Sigmoid colon (tissue), 7 donors: Measurements from ENCODE around the gene KRT31. TPM values are rescaled to one million over a fixed set of nuclear protein-coding genes. Genes with fewer than 3 reads are reported as not detected.
A peak's percentile ranks its signal among the peaks of the same experiment; 100 is the strongest.
"Not testable (repeated sequence)": the region's sequence is repeated elsewhere in the genome, so short reads cannot be mapped to it uniquely, and the experiment has no call there.

Experiments used
- DNase-seq: peaks from one replicate; pipeline ENCODE4 v3.0.0-alpha.2; 2019
- H3K27ac ChIP-seq, 4 donors: fragments of 200-600 bp; sonication (generic); one replicate each; pipeline ENCODE4 v1.5.1; 2016 to 2019; ENCODE audit warnings: mild to moderate bottlenecking in 1 of 4
- H3K27me3 ChIP-seq, 3 donors: fragments of 200-600 bp; sonication (generic); one replicate each; pipeline ENCODE4 v1.5.1; 2019; ENCODE audit warnings: mild to moderate bottlenecking in 1 of 3
- H3K36me3 ChIP-seq, 4 donors: fragments of 200-600 bp; sonication (generic); one replicate each; pipeline ENCODE4 v1.5.1; 2016 to 2019
- H3K4me1 ChIP-seq, 4 donors: fragments of 200-600 bp; sonication (generic); one replicate each; pipeline ENCODE4 v1.5.1; 2017 to 2019
- H3K4me3 ChIP-seq, 4 donors: fragments of 200-600 bp; sonication (generic); one replicate each; pipeline ENCODE4 v1.5.1; 2017 to 2019; ENCODE audit warnings: mild to moderate bottlenecking in 2 of 4, moderate library complexity in 1 of 4
- H3K9me3 ChIP-seq, 4 donors: fragments of 200-600 bp in 3 of 4; sonication (generic) in 3 of 4; one replicate each; pipeline versions ENCODE4 v1.5.1 to v1.6.1; 2013 to 2019
- EP300 ChIP-seq, 4 donors: sonication (generic); formaldehyde crosslinking; IDR thresholded peaks; one replicate each; pipeline ENCODE4 v1.6.1; 2017; ENCODE audit warnings: antibody characterized with exemption in 4 of 4
- POLR2A ChIP-seq, 2 donors: fragments of 450-650 bp; IDR thresholded peaks; one replicate each; pipeline ENCODE4 v1.6.1; 2016; ENCODE audit warnings: antibody characterized with exemption in 2 of 2, mild to moderate bottlenecking in 2 of 2, moderate library complexity in 2 of 2
- POLR2AphosphoS5 ChIP-seq, 4 donors: sonication (generic); formaldehyde crosslinking; IDR thresholded peaks; one replicate each; pipeline ENCODE4 v1.6.1; 2017; ENCODE audit warnings: antibody characterized with exemption in 4 of 4
- WGBS, 2 donors: extraction: QIAGEN DNeasy Blood & Tissue Kit; methylation state at CpG; one replicate each; pipeline ENCODE4 v1.1.7; 2013; 5-methylcytosine and 5-hydroxymethylcytosine counted together
- intact Hi-C: fragments of 100-400 bp; cut with DNase I; formaldehyde crosslinking; loops from one replicate; pipeline ENCODE4 v1.15.1; 2023
- polyA plus RNA-seq, 3 donors: library from polyadenylated mRNA; stranded (reverse); fragments of 200-250 nt; gene quantifications; one replicate each; pipeline ENCODE4 v1.2.3, GENCODE V29; 2013
- total RNA-seq, 4 donors: library from RNA; depleted of rRNA; stranded (reverse); fragments of >200 nt; gene quantifications; one replicate each; pipeline ENCODE4 v1.1.0, GENCODE V29; 2016
- TF ChIP-seq, protein P1 (sequence below), 4 experiments: fragments of 450-650 bp in 3 of 4; fragments of 200-600 bp in 1 of 4; IDR thresholded peaks; one replicate each; pipeline ENCODE4 v1.5.1; 2016 to 2019; ENCODE audit warnings: antibody characterized with exemption in 4 of 4, mild to moderate bottlenecking in 3 of 4, moderate library complexity in 2 of 4
- donor health status: healthy with polysubstance abuse.
- donor health status: Bipolar disorder and iron deficiency.
- donor health status: healthy.

KRT31 gene
- total and polyA plus RNA-seq, 7 donors: not detected

- Histone ChIP-seq H3K4me3 (no peak overlapping the region), H3K27ac (peak overlapping the region in 1 of 4 donors; percentile 20), H3K4me1 (no peaks in the 10 kb centered on the region), H3K36me3 (no peaks in the 10 kb centered on the region), H3K9me3 (no peaks in the 10 kb centered on the region), H3K27me3 (peaks cover 0 to 4% (median 0%) of the 10 kb centered on the region in 3 donors)
- TF ChIP-seq POLR2AphosphoS5 (IDR thresholded peaks at IDR 0.05) (no peak), POLR2A (IDR thresholded peaks at IDR 0.05) (no peak), EP300 (IDR thresholded peaks at IDR 0.05) (no peak)
- TF ChIP-seq, protein P1, sequence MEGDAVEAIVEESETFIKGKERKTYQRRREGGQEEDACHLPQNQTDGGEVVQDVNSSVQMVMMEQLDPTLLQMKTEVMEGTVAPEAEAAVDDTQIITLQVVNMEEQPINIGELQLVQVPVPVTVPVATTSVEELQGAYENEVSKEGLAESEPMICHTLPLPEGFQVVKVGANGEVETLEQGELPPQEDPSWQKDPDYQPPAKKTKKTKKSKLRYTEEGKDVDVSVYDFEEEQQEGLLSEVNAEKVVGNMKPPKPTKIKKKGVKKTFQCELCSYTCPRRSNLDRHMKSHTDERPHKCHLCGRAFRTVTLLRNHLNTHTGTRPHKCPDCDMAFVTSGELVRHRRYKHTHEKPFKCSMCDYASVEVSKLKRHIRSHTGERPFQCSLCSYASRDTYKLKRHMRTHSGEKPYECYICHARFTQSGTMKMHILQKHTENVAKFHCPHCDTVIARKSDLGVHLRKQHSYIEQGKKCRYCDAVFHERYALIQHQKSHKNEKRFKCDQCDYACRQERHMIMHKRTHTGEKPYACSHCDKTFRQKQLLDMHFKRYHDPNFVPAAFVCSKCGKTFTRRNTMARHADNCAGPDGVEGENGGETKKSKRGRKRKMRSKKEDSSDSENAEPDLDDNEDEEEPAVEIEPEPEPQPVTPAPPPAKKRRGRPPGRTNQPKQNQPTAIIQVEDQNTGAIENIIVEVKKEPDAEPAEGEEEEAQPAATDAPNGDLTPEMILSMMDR (IDR thresholded peaks at IDR 0.05): no peak
- no peak for DNase-seq
- 91 to 94% methylated on average over 5 of the region's 5 CpGs for WGBS, 2 donors
- intact Hi-C loops: no loop called here
Observed at GRCh38 chr17:41402161-41402560, 4.8 kb upstream of the KRT31 start.

DNA sequence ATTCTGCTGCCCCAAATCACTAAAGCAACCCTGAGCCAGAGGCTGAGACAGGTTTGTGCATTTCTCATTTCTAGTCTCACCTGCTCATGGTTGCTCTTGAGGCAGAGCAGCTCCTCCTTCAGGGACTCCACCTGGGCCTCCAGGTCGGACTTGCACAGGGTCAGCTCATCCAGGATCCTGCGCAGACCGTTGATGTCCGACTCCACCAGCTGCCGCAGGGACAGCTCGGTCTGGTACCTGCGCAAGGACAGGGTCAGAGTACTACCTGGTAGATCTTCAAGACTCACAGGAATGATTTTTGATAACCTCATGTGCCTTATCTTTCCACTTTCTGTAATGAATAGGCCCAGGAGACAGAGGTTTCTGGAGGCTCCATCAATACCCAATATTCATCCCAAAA, 1.1 kb downstream of the KRT31 start:
- Histone ChIP-seq H3K9me3 (no peaks in the 10 kb centered on the region), H3K27me3 (peaks cover 0 to 4% (median 0%) of the 10 kb centered on the region in 3 donors), H3K4me1 (no peaks in the 10 kb centered on the region), H3K36me3 (no peaks in the 10 kb centered on the region), H3K27ac (no peak overlapping the region), H3K4me3 (no peak overlapping the region)
- intact Hi-C loops: no loop called here
- 88 to 94% methylated on average over 7 of the region's 7 CpGs for WGBS, 2 donors
- TF ChIP-seq, protein P1 (IDR thresholded peaks at IDR 0.05): no peak
- no peak for TF ChIP-seq EP300 (IDR thresholded peaks at IDR 0.05)
- no peak for TF ChIP-seq POLR2A (IDR thresholded peaks at IDR 0.05)
- TF ChIP-seq POLR2AphosphoS5 (IDR thresholded peaks at IDR 0.05): no peak
- no peak for DNase-seq

- H3K27me3 ChIP-seq: peaks cover 0 to 4% (median 0%) of the 10 kb centered on the region in 3 donors
- intact Hi-C loops: no loop called here
- no peaks in the 10 kb centered on the region for H3K4me1 ChIP-seq
- TF ChIP-seq POLR2AphosphoS5 (IDR thresholded peaks at IDR 0.05) (no peak), POLR2A (IDR thresholded peaks at IDR 0.05) (no peak)
- no peak for DNase-seq
- no peak overlapping the region for H3K4me3 ChIP-seq
- 88 to 92% methylated on average over 1 of the region's 1 CpG for WGBS, 2 donors
- no peaks in the 10 kb centered on the region for H3K9me3 ChIP-seq
- H3K36me3 ChIP-seq: no peaks in the 10 kb centered on the region
- H3K27ac ChIP-seq: no peak overlapping the region
Observed at GRCh38 chr17:41395611-41396010, 1.8 kb downstream of the KRT31 start.

- intact Hi-C loops, H3K4me1 ChIP-seq, H3K36me3 ChIP-seq, H3K27ac ChIP-seq, H3K9me3 ChIP-seq, DNase-seq, H3K27me3 ChIP-seq, H3K4me3 ChIP-seq: not testable (repeated sequence)
- 87 to 88% methylated on average over 12 of the region's 12 CpGs for WGBS, 2 donors
Observed at GRCh38 chr17:41395044-41395443, 2.4 kb downstream of the KRT31 start.

- Histone ChIP-seq H3K27ac (no peak overlapping the region), H3K9me3 (no peaks in the 10 kb centered on the region), H3K4me1 (no peaks in the 10 kb centered on the region), H3K4me3 (no peak overlapping the region), H3K36me3 (no peaks in the 10 kb centered on the region), H3K27me3 (peaks cover 0 to 4% (median 0%) of the 10 kb centered on the region in 3 donors)
- DNase-seq: no peak
- TF ChIP-seq, protein P1 (IDR thresholded peaks at IDR 0.05): no peak
- TF ChIP-seq POLR2AphosphoS5 (IDR thresholded peaks at IDR 0.05): no peak
- no peak for TF ChIP-seq EP300 (IDR thresholded peaks at IDR 0.05)
- no peak for TF ChIP-seq POLR2A (IDR thresholded peaks at IDR 0.05)
- intact Hi-C loops: no loop called here
- WGBS, 2 donors: 88 to 91% methylated on average over 10 of the region's 10 CpGs
Observed at GRCh38 chr17:41394254-41394996, 3.0 kb downstream of the KRT31 start.

DNA sequence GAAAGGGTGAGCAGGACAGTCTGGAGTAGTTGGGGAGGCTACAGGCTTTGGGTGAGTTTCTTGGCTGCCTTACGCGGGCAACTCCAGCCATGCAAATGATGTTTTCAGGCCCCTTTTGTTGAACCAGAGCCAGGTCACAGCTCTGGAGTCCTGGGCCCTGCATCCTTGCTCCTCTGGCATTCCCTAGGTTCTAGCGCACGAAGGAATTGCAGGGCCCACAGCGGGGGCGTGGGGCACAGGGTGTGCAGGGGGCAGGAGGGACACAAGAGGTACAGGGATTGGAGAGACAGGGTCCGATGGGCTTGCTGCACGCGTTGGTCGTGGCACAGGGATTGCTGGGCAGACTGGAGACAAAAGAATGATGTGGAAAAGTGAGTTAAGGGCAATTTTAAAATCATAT, 3.6 kb downstream of the KRT31 start:
- no peak for DNase-seq
- H3K27me3 ChIP-seq: peaks cover 0 to 4% (median 0%) of the 10 kb centered on the region in 3 donors
- no peak for TF ChIP-seq EP300 (IDR thresholded peaks at IDR 0.05)
- TF ChIP-seq, protein P1 (IDR thresholded peaks at IDR 0.05): no peak
- TF ChIP-seq POLR2A (IDR thresholded peaks at IDR 0.05): no peak
- TF ChIP-seq POLR2AphosphoS5 (IDR thresholded peaks at IDR 0.05): no peak
- 90 to 91% methylated on average over 10 of the region's 10 CpGs for WGBS, 2 donors
- H3K27ac ChIP-seq: no peak overlapping the region
- H3K4me3 ChIP-seq: no peak overlapping the region
- no peaks in the 10 kb centered on the region for H3K4me1 ChIP-seq
- no peaks in the 10 kb centered on the region for H3K9me3 ChIP-seq
- no peaks in the 10 kb centered on the region for H3K36me3 ChIP-seq
- intact Hi-C loops: no loop called here
